Measurements from ENCODE around the gene SIX1. TPM values are rescaled to one million over a fixed set of nuclear protein-coding genes. Genes with fewer than 3 reads are reported as not detected.

The SIX1 gene
- total RNA-seq, 1 donor from 2014 or later = not detected

DNA sequence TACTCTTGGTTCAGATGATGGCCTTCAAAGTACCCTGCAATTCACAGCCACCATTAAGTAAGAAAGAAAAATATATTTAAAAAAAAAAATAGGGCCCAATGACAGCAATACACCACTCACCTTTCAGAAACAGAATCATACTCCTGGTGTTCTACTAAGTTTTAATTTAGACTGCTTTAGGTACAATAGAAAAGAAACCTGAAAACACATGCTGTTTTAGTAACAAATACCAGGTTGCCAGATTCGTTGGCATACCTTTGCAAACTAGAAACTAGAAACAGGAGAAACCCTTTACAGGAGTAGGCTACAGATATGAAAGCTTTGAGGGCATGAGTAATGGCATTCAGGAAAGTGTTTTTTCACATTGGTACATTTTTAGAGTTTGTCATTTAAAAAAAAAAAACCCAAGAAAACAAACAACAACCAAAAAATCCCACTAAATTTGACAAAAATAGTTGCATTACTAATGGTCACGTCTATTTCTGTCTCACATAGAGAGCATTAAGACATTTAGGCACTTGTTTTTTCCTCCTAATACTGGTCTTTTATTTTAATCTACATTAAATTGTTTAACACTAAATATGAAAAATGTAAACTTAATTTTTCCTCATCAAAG, 4.0 kb downstream of the SIX1 start:
- ATAC-seq (no peak), DNase-seq (ENCODE audit: missing footprints) (no peak)
- intact Hi-C loops (cut with DNase I) = no loop called here

DNA sequence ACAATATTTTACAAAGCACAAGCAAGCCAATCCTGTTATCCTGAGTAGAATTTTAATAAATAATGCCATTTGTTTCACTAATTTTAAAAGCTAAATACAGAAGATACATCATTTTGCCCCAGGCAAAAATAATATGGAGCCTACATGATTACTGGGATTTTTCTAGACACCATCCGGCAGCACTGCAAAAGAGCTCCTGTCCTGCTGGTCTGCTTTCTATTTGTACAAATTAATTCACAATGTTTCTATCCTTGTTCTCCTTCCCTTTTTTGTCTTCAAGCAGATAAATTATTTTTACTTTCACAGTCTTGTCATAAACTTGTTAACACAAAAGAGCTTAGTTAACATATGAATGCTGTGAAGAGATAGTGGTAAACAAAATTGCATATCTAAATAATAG, 4.6 kb downstream of the SIX1 start:
- intact Hi-C loops (cut with DNase I) = no loop called here
- DNase-seq (ENCODE audit: missing footprints) (no peak), ATAC-seq (no peak)

DNA sequence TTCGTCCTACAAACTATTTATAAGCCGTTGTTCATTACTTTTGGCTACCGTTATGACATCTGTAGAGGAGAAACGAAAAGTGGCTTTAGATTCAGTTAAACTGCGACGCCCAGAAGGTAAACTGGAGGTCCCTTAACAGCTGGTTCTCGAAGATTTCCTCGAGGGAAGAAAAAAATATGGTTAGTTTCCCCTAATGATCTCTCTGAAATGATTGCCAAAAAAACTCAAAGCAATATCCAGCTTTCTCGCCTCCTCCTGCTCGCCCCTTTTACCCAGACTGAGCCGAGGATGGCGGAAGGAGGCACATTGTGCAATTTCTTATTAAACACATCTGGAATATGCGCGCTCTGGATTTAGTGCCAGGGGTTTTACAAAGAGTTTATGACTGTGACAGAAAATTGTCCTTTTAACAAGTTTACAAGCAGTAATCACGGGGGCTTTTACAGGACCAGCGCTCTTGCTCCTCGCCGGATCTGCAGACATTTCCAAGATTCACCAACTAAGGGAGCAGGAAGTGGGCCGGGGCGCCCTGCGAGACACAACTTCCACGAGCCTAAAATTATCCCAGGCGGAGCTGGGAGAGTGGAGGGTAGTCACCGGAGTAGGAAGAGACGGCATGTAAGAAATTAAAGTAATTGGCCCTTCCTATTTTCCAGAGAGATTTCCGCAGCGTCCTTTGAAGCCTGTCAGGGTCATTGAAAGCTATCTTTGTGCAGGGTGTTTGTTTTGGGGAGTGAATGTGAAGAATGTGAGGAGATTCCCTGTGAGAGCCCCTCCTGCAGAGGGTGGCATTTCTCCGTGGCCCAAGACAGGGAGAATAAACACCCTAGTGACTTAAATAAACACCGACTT, 5.6 kb downstream of the SIX1 start:
- no peak for DNase-seq (ENCODE audit: missing footprints)
- ATAC-seq = no peak
- intact Hi-C loops (cut with DNase I) = no loop called here

DNA sequence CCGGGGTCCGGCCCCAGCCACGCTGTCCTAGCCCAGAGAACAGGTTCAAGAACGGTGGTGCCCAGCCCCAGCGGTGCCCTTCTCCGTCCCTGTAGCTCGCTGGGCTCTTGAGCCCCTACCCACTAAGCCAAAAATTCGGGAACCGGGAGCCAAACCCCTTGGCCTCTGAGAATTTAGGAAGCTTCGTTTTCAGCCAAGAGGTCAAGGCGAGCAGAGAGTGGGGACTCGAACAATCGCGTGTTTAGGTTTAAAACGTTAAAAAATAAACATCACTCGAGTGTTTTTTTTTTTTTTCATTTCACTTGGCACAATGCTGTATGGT, 6.2 kb downstream of the SIX1 start:
- intact Hi-C loops (cut with DNase I) = no loop called here
- ATAC-seq (no peak), DNase-seq (ENCODE audit: missing footprints) (no peak)

DNA sequence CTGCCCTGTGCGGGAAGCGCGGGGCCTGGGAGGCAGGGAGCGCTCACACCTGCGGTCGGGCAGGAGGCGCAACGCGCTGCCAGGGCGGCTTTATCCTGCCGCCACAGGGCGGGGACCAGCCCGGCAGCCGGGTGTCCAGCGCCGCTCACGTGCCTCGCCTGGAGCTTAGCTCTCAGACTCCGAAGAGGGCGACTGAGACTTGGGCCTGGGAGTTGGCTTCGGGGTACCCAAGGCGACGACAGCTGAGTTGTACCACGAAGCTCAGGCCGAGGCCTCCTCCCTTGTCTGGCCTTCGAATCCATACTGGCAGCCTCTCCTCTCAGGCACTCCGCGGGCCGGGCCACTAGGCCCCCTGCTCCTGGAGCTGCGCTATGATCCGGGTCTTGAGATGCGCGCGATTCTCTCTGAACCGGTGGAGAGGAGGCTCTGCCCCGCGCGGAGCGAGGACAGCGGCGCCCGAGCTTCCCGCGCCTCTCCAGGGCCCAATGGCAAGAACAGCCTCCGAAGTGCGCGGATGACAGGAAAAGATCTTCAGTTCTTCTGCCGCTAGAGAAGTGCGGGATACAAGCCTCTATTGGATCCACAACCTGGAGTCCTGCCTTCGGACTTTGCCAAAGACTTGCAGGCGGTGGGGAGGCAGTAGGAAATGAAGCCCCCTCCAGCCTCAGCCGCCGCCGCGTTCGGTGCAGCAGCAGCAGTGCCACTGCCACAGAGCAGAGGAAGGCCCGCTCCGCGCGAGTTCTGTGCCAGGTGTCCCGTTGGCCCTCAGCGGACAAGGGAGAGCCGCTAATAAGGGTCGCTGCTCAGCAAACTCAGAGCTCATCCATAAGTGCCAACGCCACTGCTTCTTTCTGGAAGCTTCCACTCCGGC, 6.8 kb downstream of the SIX1 start:
- ATAC-seq (peak; percentile 34), DNase-seq (ENCODE audit: missing footprints) (no peak)
- intact Hi-C loops (cut with DNase I) = no loop called here

DNA sequence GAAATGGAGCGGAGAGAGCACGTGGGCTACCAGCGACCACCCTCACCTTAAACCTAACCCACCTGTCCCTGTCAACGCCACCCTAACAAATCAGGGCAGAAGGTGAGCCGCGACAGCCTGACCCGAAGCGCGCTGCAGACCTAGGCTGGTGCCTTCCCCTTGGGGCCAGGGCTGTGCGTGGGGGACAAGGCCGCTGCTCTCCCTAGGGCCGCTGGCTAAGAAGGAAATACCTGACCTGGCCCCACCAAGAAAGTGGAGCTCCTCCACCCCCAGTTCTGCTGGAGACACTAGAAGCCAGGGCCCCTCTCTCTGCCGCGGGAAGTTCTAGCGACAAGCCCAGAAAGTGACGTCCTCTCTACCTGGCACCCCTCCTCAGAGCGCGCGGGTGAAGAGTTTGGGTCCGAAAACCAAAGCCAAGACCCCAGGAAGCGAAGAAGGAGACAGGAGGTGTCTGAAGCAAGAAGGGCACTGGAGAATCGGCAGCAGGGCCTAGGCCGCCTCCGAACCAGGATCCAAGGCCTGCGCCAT, 7.5 kb downstream of the SIX1 start:
- no peak for ATAC-seq
- intact Hi-C loops (cut with DNase I) = no loop called here
- no peak for DNase-seq (ENCODE audit: missing footprints)

DNA sequence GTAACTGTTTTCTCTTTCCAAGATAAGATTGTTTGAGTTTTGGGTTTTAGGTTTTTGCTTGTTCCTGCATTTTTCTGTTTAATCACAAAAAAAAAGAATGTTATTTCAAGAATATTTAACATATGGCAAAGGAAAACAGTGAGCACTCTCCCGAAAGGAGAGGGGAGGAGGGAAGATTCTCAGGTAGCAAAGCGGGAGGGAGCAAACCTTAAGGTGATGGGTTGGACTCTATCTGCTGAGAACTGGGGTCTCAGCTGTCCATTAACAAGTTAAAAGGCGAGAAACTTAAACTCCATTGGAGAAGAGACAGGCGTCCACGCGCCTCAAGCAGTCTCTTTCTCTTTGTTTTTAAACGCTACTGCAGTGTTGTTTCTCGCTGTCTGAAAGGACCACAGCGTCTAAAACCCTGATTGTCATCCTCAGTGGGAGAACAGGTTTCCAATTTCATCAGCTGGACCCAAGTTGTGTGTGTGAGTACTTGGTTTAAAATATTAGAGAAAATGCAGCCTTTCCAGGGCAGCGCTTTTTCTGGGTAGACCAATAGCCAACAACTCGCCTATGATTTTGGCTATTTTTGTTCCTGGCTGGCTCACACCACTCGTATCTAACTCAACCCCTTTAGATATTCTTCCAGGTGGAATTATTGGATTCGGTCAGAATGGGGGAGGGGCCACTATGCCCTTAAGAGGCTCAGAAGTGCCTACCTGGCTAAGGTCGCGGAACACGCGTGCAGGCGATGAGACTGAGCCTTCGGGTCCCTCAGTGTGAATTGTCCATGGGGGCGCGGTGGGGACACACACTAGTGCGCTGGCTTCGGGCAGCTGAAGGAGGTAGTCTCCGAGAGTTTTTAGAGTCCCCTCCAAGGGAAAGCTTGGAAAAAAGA, 8.2 kb downstream of the SIX1 start:
- intact Hi-C loops (cut with DNase I) = no loop called here
- DNase-seq (ENCODE audit: missing footprints) (no peak), ATAC-seq (no peak)

DNA sequence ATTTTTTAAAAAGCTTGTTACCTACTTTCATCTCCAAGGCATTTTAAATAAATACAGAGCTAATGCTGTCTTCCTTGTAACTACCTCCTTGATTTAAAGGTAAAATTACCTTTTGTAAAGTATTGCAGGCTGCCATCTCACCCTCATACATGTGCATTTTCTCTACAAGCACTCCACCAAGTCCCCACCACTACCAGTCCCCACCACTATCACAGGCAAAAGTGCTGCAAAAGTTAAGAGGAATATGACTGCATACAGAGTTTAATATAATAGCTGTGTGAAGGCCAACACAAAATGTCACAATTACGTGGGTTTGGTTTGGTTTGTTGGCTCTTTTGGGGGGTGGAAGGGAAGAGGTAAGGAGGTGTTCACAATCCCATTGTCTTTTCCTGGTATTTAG, 9.6 kb downstream of the SIX1 start:
- no peak for ATAC-seq
- DNase-seq (ENCODE audit: missing footprints) = no peak
- intact Hi-C loops (cut with DNase I) = no loop called here

DNA sequence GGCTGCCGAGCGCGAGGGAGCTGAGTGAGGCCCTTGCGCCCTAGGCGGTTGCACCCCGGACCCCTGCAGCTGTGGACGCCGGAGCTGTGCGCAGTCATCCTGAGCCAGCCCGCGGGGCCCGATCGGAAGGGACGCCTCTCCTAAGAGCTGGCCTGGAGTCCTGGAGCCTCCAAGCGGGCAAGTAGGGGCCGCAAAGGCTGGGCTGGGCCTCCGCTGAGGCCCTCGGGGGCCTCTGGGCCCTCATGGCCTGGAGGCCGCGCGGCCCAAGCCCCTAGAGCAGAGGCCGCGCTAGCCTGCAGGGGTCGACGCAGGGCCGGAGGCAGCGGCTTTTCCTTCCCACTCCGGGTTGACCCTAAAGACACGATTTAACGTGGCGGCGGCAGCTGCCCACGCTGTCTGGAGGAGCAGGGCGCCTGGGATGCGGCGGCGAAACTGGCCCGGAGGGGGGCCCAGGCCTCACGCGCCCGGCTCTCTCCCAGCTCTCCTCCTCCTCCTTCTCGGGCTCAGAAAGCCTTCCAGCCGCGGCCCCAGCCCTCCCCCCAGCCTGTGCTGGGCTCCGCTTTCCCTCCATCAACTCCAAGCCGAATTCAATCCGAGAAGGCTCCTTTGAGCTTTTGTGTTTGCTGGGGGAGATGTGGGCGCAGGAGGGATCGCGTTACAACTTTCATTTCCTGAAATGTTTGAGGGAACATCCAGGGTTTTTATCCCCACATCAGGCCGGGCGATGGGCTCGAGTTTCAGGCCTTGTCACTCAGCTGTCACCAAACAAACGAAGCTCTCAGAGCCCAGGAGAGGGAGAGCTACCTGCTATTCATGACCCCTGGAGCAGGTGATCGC, 11.6 kb downstream of the SIX1 start:
- ATAC-seq (peak; percentile 10), DNase-seq (ENCODE audit: missing footprints) (no peak)
- intact Hi-C loops (cut with DNase I) = no loop called here

DNA sequence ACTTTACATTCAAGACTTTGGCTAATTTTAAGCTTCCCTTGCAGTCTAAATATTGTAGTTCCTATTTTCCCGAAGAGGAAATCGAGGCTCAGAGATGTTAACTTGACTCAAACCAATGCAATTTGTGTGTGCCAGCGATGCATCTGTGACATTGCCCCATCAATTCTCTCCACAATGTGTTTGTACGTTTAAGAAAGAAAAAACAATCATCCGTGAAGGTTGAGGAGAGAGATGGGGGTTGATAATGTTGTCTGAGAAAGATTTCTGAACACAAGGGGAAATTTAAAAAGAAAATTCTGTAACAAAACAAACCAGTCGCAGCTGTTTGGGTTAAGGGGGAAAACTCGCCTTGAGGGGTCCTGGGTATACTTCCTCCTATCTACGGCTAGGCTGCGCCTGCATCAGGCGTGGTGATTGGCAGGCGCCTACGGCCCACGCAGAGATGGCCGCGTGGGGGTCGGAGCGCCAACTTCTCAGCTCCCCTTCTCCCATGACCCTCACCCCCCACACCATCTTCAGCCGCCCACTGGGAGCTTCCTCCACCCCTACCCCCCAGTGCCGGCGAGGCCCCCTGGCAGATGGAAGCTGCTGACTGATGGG, 12.3 kb downstream of the SIX1 start:
- DNase-seq (ENCODE audit: missing footprints) (no peak), ATAC-seq (no peak)
- intact Hi-C loops (cut with DNase I) = no loop called here

DNA sequence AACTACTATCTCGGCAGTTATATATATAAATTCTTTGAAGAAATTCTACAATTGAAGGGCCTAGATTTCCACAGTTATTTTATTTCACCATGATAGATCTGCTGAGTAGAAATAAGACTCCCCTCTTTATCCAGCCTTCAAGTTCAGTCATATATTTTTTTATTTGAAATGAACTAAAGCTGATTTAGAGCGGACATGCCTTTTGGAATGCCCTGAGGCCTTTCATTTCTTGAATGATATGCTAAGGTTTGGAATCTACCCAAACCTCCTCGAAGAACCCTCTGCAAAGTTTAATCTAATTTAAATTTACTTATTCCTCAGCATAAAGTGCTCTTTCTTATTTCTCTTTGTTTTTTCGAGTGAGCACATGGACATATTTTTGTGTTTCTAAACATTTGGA, 15.1 kb downstream of the SIX1 start:
- intact Hi-C loops (cut with DNase I) = no loop called here
- DNase-seq (ENCODE audit: missing footprints) = no peak
- no peak for ATAC-seq

DNA sequence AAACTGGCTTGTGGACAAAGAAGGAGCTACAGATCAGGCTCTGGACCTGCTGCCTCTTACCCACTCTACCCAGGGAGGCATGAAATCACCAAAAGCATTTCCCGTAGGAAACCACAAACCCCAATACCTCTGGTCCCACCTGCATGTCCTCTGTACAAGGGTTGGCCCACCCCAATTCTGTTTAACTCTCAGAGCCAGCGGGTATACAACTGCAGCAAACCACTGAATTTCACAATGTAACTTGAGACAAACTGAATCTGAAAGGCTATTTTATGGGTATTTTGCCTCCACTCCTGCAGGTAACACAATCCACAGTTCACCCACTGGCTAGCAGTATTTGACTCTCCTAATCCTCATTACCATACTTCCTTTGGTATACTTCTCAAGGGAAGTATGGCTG, 16.5 kb downstream of the SIX1 start:
- intact Hi-C loops (cut with DNase I) = no loop called here
- no peak for ATAC-seq
- DNase-seq (ENCODE audit: missing footprints) = no peak

DNA sequence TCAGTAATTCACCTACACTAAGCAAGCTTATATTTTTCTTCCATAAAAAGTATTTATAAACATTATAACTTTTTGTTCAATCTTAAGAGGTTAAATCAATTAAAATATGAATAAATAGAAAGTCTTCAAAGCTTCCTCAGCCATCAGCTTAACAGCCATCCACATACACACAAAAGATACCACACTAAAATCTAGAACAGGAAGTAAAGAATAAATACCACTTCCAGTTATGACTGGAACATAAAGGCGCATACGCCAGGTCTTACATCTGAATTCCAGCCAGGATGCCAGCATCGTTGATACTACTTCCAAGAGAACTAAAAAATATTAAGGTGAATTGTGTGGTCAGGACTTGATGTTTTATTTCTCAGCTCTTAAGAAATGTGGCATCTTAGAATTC, 17.0 kb downstream of the SIX1 start:
- DNase-seq (ENCODE audit: missing footprints) (no peak), ATAC-seq (no peak)
- intact Hi-C loops (cut with DNase I) = no loop called here

DNA sequence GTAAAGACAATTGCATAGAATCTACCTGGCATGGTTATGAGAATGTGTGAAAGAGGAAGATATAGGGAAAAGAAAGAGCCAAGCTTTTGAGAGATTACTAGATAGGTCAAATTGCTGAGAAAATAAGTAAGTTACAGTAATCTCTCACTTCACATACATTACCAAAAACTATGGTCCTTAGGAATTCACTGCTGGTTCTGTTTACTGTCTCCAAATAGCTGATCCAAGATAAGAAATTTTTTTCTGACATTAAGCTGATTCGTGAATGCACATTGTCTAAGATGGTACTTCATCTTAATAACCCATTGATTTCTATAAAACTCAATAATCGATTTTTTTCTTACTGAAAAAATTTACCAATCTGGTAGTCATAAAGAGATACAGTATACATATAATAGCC, 17.4 kb downstream of the SIX1 start:
- intact Hi-C loops (cut with DNase I) = no loop called here
- DNase-seq (ENCODE audit: missing footprints) (no peak), ATAC-seq (no peak)

DNA sequence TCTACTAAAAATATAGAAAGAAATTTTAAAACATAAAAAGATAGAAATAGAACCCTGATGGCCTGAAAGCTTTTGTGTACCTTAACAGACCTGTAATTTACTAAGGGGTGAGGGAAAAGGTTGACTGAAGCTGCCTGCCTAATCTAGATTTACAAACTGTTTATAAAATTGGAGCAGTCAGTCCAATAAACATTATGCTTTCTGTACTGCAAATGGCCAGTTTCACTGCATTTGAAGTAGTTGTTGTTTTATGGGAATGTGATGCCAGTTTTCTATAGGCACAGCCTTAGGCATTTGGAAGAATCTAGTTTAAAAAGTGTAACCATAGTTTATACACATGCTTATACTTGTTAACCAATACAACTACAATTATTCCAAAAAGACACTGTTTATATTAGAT, 19.1 kb downstream of the SIX1 start:
- intact Hi-C loops (cut with DNase I) = no loop called here
- ATAC-seq (no peak), DNase-seq (ENCODE audit: missing footprints) (no peak)

DNA sequence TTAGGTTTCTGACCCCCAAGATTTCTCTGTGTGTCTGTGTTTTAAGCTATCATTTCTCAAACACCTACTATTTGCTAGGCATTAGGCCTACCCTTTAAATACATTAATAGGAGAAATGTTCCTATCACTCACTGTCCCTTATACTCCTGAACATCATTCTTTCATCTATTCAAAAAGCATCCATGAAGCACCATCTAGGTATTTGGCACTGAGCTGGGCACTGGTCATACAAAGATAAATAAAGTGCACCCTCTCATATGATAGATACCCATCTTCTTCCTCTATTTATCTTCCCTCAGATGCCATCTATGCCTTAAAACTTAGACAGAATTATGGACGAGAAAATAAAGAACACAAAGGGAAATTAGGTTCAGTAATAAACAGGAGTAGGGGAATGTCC, 20.4 kb downstream of the SIX1 start:
- ATAC-seq = no peak
- intact Hi-C loops (cut with DNase I) = no loop called here

DNA sequence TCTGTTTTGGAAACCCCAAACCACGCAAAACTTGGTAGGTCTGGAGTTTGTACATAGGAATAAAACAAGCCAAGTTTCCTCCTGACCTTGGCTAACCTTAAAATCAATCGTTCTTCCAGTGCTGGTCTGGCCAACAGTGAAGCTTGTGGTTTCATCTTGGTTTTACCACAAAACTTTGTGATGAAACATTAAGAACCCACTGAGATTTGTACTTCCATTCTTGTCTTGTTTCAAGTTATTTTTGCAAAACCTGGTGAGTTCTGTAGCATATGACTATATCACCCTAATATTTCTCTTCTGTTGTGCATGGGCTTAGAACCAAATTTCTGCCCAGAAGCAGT, 26.4 kb downstream of the SIX1 start:
- DNase-seq (ENCODE audit: missing footprints) (no peak), ATAC-seq (no peak)
- intact Hi-C loops (cut with DNase I) = no loop called here

More for the DNA sequence above, 20.4 kb downstream of the SIX1 start:
- DNase-seq (ENCODE audit: missing footprints) = no peak
